ENCODE measurements around the gene TBKBP1. TPM values are rescaled to one million over a fixed set of nuclear protein-coding genes. Genes with fewer than 3 reads are reported as not detected.
A peak's percentile ranks its signal among the peaks of the same experiment; 100 is the strongest.

TBKBP1 gene, protein sequence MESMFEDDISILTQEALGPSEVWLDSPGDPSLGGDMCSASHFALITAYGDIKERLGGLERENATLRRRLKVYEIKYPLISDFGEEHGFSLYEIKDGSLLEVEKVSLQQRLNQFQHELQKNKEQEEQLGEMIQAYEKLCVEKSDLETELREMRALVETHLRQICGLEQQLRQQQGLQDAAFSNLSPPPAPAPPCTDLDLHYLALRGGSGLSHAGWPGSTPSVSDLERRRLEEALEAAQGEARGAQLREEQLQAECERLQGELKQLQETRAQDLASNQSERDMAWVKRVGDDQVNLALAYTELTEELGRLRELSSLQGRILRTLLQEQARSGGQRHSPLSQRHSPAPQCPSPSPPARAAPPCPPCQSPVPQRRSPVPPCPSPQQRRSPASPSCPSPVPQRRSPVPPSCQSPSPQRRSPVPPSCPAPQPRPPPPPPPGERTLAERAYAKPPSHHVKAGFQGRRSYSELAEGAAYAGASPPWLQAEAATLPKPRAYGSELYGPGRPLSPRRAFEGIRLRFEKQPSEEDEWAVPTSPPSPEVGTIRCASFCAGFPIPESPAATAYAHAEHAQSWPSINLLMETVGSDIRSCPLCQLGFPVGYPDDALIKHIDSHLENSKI
- 6.6 TPM for total RNA-seq (2013)
- polyA plus RNA-seq (1 to 10 TPM in 1 of 3 donors, under 1 TPM in 2; 0.22 to 7.7 (median 0.45) TPM), polyA minus RNA-seq (3.7 and 4.7 TPM in 2 replicates), total RNA-seq (0.64 to 7.8 (median 2.6) reads per million in 11 experiments)

- H3K36me3 ChIP-seq (replicated peaks in 1 of 2; ENCODE audit: control insufficient read depth in 1 of 2, insufficient read depth in 2 of 2, low read length in 2 of 2) = no peaks in the 10 kb centered on the region
- H2AFZ ChIP-seq (ENCODE audit: insufficient read depth, low read depth, low read length, poor library complexity, severe bottlenecking) = peak within 1 kb of the TSS; percentile 84
- no peak for TF ChIP-seq CTCF (IDR thresholded peaks at IDR 0.05)
- no peaks in the 10 kb centered on the region for H3K79me2 ChIP-seq (ENCODE audit: insufficient read depth, low read length)
- WGBS (ENCODE audit: insufficient coverage) = under 1% methylated on average over 58 of the region's 87 CpGs
- Mint-ChIP-seq H3K9me3 (peaks cover 0 to 6% (median 0%) of the 10 kb centered on the region in 7 donors), H3K4me1 (peaks cover 25% of the 10 kb centered on the region), H3K36me3 (peaks cover 4 to 6% of the 10 kb centered on the region in 2 donors), H3K27me3 (ENCODE audit: low read depth in 3 of 3) (peaks cover 26 to 36% (median 27%) of the 10 kb centered on the region in 3 donors), H3K4me3 (peak within 1 kb of the TSS; percentile 88 to 94), H3K27ac (peak within 1 kb of the TSS in 4 of 7 donors; percentile 22 to 78 (median 70))
- peaks cover 22 to 34% of the 10 kb centered on the region in 2 donors for H3K4me1 ChIP-seq (ENCODE audit: control insufficient read depth in 1 of 2, insufficient read depth in 2 of 2, low read length in 2 of 2)
- intact Hi-C loops (cut with micrococcal nuclease) = no loop called here
- DNase-seq = no peak
- H3K4me3 ChIP-seq (replicated peaks in 1 of 3; ENCODE audit: low read depth in 2 of 3, low read length in 3 of 3) = peak within 1 kb of the TSS; percentile 48 to 76 (median 61)
- H3K9ac ChIP-seq (ENCODE audit: insufficient read depth, low read length, poor library complexity, severe bottlenecking) = peak within 1 kb of the TSS; percentile 69
- H4K20me1 ChIP-seq (ENCODE audit: insufficient read depth, low read length) = peaks cover under 1% of the 10 kb centered on the region
- H3K4me2 ChIP-seq (replicated peaks; ENCODE audit: extremely low read depth, low read length, poor library complexity, severe bottlenecking) = peak within 1 kb of the TSS; percentile 96
- H3K27ac ChIP-seq (ENCODE audit: low read depth in 1 of 2, low read length in 2 of 2) = peak within 1 kb of the TSS in 1 of 2 donors; percentile 61
- peaks cover 9 to 19% of the 10 kb centered on the region in 2 donors for H3K27me3 ChIP-seq (ENCODE audit: control insufficient read depth in 2 of 2, insufficient read depth in 2 of 2, low read length in 2 of 2)
- H3K9me3 ChIP-seq (replicated peaks in 1 of 2; ENCODE audit: control insufficient read depth in 1 of 2, insufficient read depth in 1 of 2, low read length in 2 of 2) = no peaks in the 10 kb centered on the region
These were observed at the start of gene TBKBP1 for GRCh38 chr17:47693731-47694580. TSS of gene TBKBP1 (plus strand) at chr17:47694161. CDS start at chr17:47696113, 1,952 bp downstream.
